ENCODE data around the gene UBE2Q2.
"Not testable (repeated sequence)": the region's sequence is repeated elsewhere in the genome, so short reads cannot be mapped to it uniquely, and the experiment has no call there.

UBE2Q2 gene

GRCh38 chr15:75827691-75828090 lies 15.6 kb upstream of the UBE2Q2 start:
- DNase-seq: no peak

GRCh38 chr15:75828429-75828828 lies 14.8 kb upstream of the UBE2Q2 start:
- DNase-seq: no peak

GRCh38 chr15:75830910-75831805 lies 12.1 kb upstream of the UBE2Q2 start:
- DNase-seq: peak; percentile 69

- DNase-seq: no peak
Measured at GRCh38 chr15:75831806-75832102, 11.5 kb upstream of the UBE2Q2 start.

GRCh38 chr15:75832114-75832513 lies 11.1 kb upstream of the UBE2Q2 start:
- DNase-seq: no peak

- no peak for DNase-seq
Measured at GRCh38 chr15:75834021-75834420, 9.2 kb upstream of the UBE2Q2 start.

GRCh38 chr15:75835990-75836958 lies 7.0 kb upstream of the UBE2Q2 start:
- DNase-seq: no peak

- peak; percentile 71 for DNase-seq
Measured at GRCh38 chr15:75836959-75837334, 6.3 kb upstream of the UBE2Q2 start.

GRCh38 chr15:75840659-75841058 lies 2.6 kb upstream of the UBE2Q2 start:
- no peak for DNase-seq

- DNase-seq: no peak
Measured at GRCh38 chr15:75841626-75842025, 1.6 kb upstream of the UBE2Q2 start.

GRCh38 chr15:75843678-75844581 lies 683 bp downstream of the UBE2Q2 start:
- DNase-seq: peak; percentile 73

- no peak for DNase-seq
Measured at GRCh38 chr15:75844629-75845335, 1.5 kb downstream of the UBE2Q2 start.

GRCh38 chr15:75849167-75849566 lies 5.9 kb downstream of the UBE2Q2 start:
- DNase-seq: no peak

- no peak for DNase-seq
Measured at GRCh38 chr15:75850708-75851107, 7.5 kb downstream of the UBE2Q2 start.

- not testable (repeated sequence) for DNase-seq
Measured at GRCh38 chr15:75851566-75851965, 8.3 kb downstream of the UBE2Q2 start.

GRCh38 chr15:75857886-75858285 lies 14.6 kb downstream of the UBE2Q2 start:
- DNase-seq: no peak

GRCh38 chr15:75861750-75862402 lies 18.6 kb downstream of the UBE2Q2 start:
- peak; percentile 77 for DNase-seq

- no peak for DNase-seq
Measured at GRCh38 chr15:75862796-75863195, 19.5 kb downstream of the UBE2Q2 start.

GRCh38 chr15:75864213-75865059 lies 21.2 kb downstream of the UBE2Q2 start:
- no peak for DNase-seq

- not testable (repeated sequence) for DNase-seq
Measured at GRCh38 chr15:75866045-75866444, 22.8 kb downstream of the UBE2Q2 start.

- DNase-seq: no peak
Measured at GRCh38 chr15:75866916-75867315, 23.7 kb downstream of the UBE2Q2 start.
